ENCODE results near the gene XPNPEP2. TPM values are rescaled to one million over a fixed set of nuclear protein-coding genes. Genes with fewer than 3 reads are reported as not detected.
"Not testable (repeated sequence)": the region's sequence is repeated elsewhere in the genome, so short reads cannot be mapped to it uniquely, and the experiment has no call there.

Gene XPNPEP2
- total RNA-seq, 2 donors from 2014 or later: 0.52 to 5.6 TPM

- Histone ChIP-seq H3K27me3 (no peaks in the 10 kb centered on the region), H3K36me3 (replicated peaks in 1 of 2; ENCODE audit: insufficient read depth in 1 of 2, low read depth in 2 of 2) (no peaks in the 10 kb centered on the region), H3K4me3 (no peak overlapping the region), H3K27ac (no peak overlapping the region), H3K4me1 (no peaks in the 10 kb centered on the region), H3K9me3 (no peaks in the 10 kb centered on the region)
- DNase-seq (peak in 1 of 4 donors; percentile 6), ATAC-seq (no peak)
- TF ChIP-seq CTCF (IDR thresholded peaks at IDR 0.05) (no peak), POLR2A (IDR thresholded peaks at IDR 0.05) (no peak)
- intact Hi-C loops (cut with DNase I): no loop called here
- WGBS, 2 donors: 43 to 77% methylated on average over 4 to 5 of the region's 5 CpGs
Measured at GRCh38 chrX:129737916-129738315, 863 bp upstream of the XPNPEP2 start.

- Histone ChIP-seq H3K9me3 (no peaks in the 10 kb centered on the region), H3K4me1 (no peaks in the 10 kb centered on the region), H3K4me3 (no peak overlapping the region), H3K27me3 (no peaks in the 10 kb centered on the region), H3K36me3 (replicated peaks in 1 of 2; ENCODE audit: insufficient read depth in 1 of 2, low read depth in 2 of 2) (no peaks in the 10 kb centered on the region), H3K27ac (no peak overlapping the region)
- TF ChIP-seq POLR2A (IDR thresholded peaks at IDR 0.05) (no peak), CTCF (IDR thresholded peaks at IDR 0.05) (no peak)
- intact Hi-C loops (cut with DNase I): no loop called here
- DNase-seq (no peak), ATAC-seq (no peak)
- 70 to 74% methylated on average over 4 of the region's 4 CpGs for WGBS, 2 donors
Measured at GRCh38 chrX:129739578-129739977, 799 bp downstream of the XPNPEP2 start.

- Histone ChIP-seq H3K9me3 (no peaks in the 10 kb centered on the region), H3K27me3 (no peaks in the 10 kb centered on the region), H3K36me3 (replicated peaks in 1 of 2; ENCODE audit: insufficient read depth in 1 of 2, low read depth in 2 of 2) (no peaks in the 10 kb centered on the region), H3K4me1 (no peaks in the 10 kb centered on the region), H3K27ac (no peak overlapping the region), H3K4me3 (no peak overlapping the region)
- ATAC-seq: no peak
- DNase-seq: no peak
- 70 to 74% methylated on average over 10 to 12 of the region's 21 CpGs for WGBS, 2 donors
- TF ChIP-seq POLR2A (IDR thresholded peaks at IDR 0.05) (no peak), CTCF (IDR thresholded peaks at IDR 0.05) (no peak)
- intact Hi-C loops (cut with DNase I): no loop called here
Measured at GRCh38 chrX:129741880-129742758, 3.3 kb downstream of the XPNPEP2 start.

- H3K27ac ChIP-seq; H3K27me3 ChIP-seq; ATAC-seq; H3K36me3 ChIP-seq (replicated peaks in 1 of 2; ENCODE audit: insufficient read depth in 1 of 2, low read depth in 2 of 2); H3K4me3 ChIP-seq; intact Hi-C loops (cut with DNase I); DNase-seq; H3K4me1 ChIP-seq; H3K9me3 ChIP-seq: not testable (repeated sequence)
- WGBS, 2 donors: 81 to 84% methylated on average over 5 to 6 of the region's 6 CpGs
Measured at GRCh38 chrX:129742759-129743152, 4.0 kb downstream of the XPNPEP2 start.

GRCh38 chrX:129743821-129744220 is 5.0 kb downstream of the XPNPEP2 start:
- Histone ChIP-seq H3K4me1 (no peaks in the 10 kb centered on the region), H3K9me3 (no peaks in the 10 kb centered on the region), H3K27me3 (no peaks in the 10 kb centered on the region), H3K4me3 (no peak overlapping the region), H3K36me3 (replicated peaks in 1 of 2; ENCODE audit: insufficient read depth in 1 of 2, low read depth in 2 of 2) (no peaks in the 10 kb centered on the region), H3K27ac (no peak overlapping the region)
- WGBS, 2 donors: 56 to 77% methylated on average over 2 to 4 of the region's 4 CpGs
- TF ChIP-seq POLR2A (IDR thresholded peaks at IDR 0.05): no peak
- no peak for TF ChIP-seq CTCF (IDR thresholded peaks at IDR 0.05)
- DNase-seq (no peak), ATAC-seq (no peak)
- intact Hi-C loops (cut with DNase I): no loop called here
